H1 (cell line): ENCODE results near the gene CYP4B1. TPM values are rescaled to one million over a fixed set of nuclear protein-coding genes. Genes with fewer than 3 reads are reported as not detected.

Experiments
- CTCF ChIA-PET: fragments of 300-600 bp; sonication (Branson Sonifier 250); formaldehyde crosslinking; loops from one replicate; lab custom pipeline; 2021; ENCODE audit not compliant: partially characterized antibody; lab: Charles Lee
- POLR2A ChIA-PET: fragments of 300-600 bp; sonication (Branson Sonifier 250); formaldehyde crosslinking; loops from one replicate; lab custom pipeline; 2021; ENCODE audit warnings: inconsistent platforms; ENCODE audit not compliant: partially characterized antibody; lab: Charles Lee
- DNase-seq, 2 experiments: peaks; one replicate each; pipeline versions ENCODE4 v3.0.0 to v3.0.0-alpha.2; 2010 to 2022; ENCODE audit warnings: low spot score in 2 of 2, low read depth in 1 of 2, mixed read lengths in 1 of 2
- FAIRE-seq: peaks from 2 replicates; lab custom pipeline; 2011; peaks lifted over from hg19 to GRCh38; lab: Jason Lieb, UNC
- H2AFZ ChIP-seq: 2 replicates; pipeline ENCODE4 v1.8.1; 2012; ENCODE audit warnings: low read length, inconsistent platforms
- H2AK5ac ChIP-seq: 2 replicates; pipeline ENCODE4 v1.6.1; 2013; ENCODE audit warnings: low read depth, low read length
- H2BK120ac ChIP-seq: replicated peaks from 2 replicates; pipeline ENCODE3; 2013; ENCODE audit warnings: low read depth, low read length, inconsistent platforms
- H2BK12ac ChIP-seq: 2 replicates; pipeline ENCODE4 v1.6.1; 2013; ENCODE audit warnings: low read depth, low read length
- H2BK15ac ChIP-seq: 2 replicates; pipeline ENCODE4 v1.6.1; 2013; ENCODE audit warnings: low read length
- H2BK20ac ChIP-seq: 2 replicates; pipeline ENCODE4 v1.6.1; 2013; ENCODE audit warnings: low read length
- H2BK5ac ChIP-seq: 2 replicates; pipeline ENCODE4 v1.6.1; 2013; ENCODE audit warnings: low read depth, low read length
- H3K14ac ChIP-seq: 2 replicates; pipeline ENCODE4 v1.6.1; 2013; ENCODE audit warnings: inconsistent platforms; ENCODE audit not compliant: insufficient read length
- H3K18ac ChIP-seq: 2 replicates; pipeline ENCODE4 v1.6.1; 2013; ENCODE audit warnings: low read length; ENCODE audit errors: extremely low read depth
- H3K23ac ChIP-seq: 2 replicates; pipeline ENCODE4 v1.6.1; 2013; ENCODE audit warnings: inconsistent platforms; ENCODE audit not compliant: insufficient read length
- H3K23me2 ChIP-seq: 2 replicates; pipeline ENCODE4 v1.6.1; 2013; ENCODE audit warnings: low read depth, low read length
- H3K27ac ChIP-seq: 2 replicates; pipeline ENCODE4 v1.6.1; 2011; ENCODE audit warnings: low read depth, low read length, inconsistent platforms
- H3K27me3 ChIP-seq, 4 experiments: replicated peaks in 1 of 4; 1 replicate in 1 of 4; 2 replicates in 3 of 4; pipeline versions ENCODE4 v1.6.1 to v1.8.1; 2011 to 2013; ENCODE audit warnings: low read length in 3 of 4, mild to moderate bottlenecking in 3 of 4, inconsistent platforms in 2 of 4, mixed read lengths in 2 of 4, moderate library complexity in 1 of 4; ENCODE audit not compliant: control insufficient read depth in 3 of 4, insufficient read depth in 3 of 4; ENCODE audit errors: extremely low read depth in 1 of 4
- H3K36me3 ChIP-seq, 4 experiments: 2 replicates each; pipeline versions ENCODE4 v1.6.1 to v1.8.1; 2011 to 2013; ENCODE audit warnings: mild to moderate bottlenecking in 4 of 4, low read length in 3 of 4, moderate library complexity in 2 of 4, control low read depth in 1 of 4, inconsistent platforms in 1 of 4; ENCODE audit not compliant: insufficient read depth in 4 of 4, control insufficient read depth in 2 of 4
- H3K4ac ChIP-seq: replicated peaks from 2 replicates; pipeline ENCODE3; 2013; ENCODE audit warnings: low read length, low read depth, mixed read lengths, inconsistent platforms; ENCODE audit not compliant: insufficient read length
- H3K4me1 ChIP-seq, 4 experiments: replicated peaks in 1 of 4; 1 replicate in 1 of 4; 2 replicates in 3 of 4; pipeline versions ENCODE4 v1.6.1 to v1.8.1; 2011 to 2013; ENCODE audit warnings: low read length in 3 of 4, inconsistent platforms in 2 of 4, mixed read lengths in 1 of 4; ENCODE audit not compliant: insufficient read depth in 4 of 4, control insufficient read depth in 3 of 4
- H3K4me2 ChIP-seq, 2 experiments: 2 replicates each; pipeline versions ENCODE4 v1.6.1 to v1.8.1; 2011 to 2013; ENCODE audit warnings: low read depth in 2 of 2, low read length in 2 of 2, control low read depth in 1 of 2, inconsistent platforms in 1 of 2, mild to moderate bottlenecking in 1 of 2; ENCODE audit not compliant: insufficient read depth in 1 of 2
- H3K4me3 ChIP-seq, 4 experiments: fragments of 200-600, 300-600 bp in 1 of 4; sonication (generic), shearing (Covaris generic), sonication (Bioruptor Twin) in 1 of 4; 2 replicates each; pipeline versions ENCODE4 v1.5.1 to v1.8.1; 2011 to 2016; ENCODE audit warnings: low read length in 4 of 4, low read depth in 3 of 4, control low read depth in 2 of 4, inconsistent platforms in 2 of 4, mild to moderate bottlenecking in 2 of 4, mixed read lengths in 1 of 4, moderate library complexity in 1 of 4; ENCODE audit not compliant: insufficient read depth in 2 of 4; ENCODE audit errors: extremely low read depth in 1 of 4
- H3K56ac ChIP-seq: replicated peaks from 2 replicates; pipeline ENCODE3; 2013; ENCODE audit warnings: low read depth, mild to moderate bottlenecking, mixed read lengths, low read length, inconsistent platforms; ENCODE audit not compliant: insufficient read length
- H3K79me1 ChIP-seq: 2 replicates; pipeline ENCODE4 v1.6.1; 2013; ENCODE audit warnings: low read depth, low read length, control low read depth
- H3K79me2 ChIP-seq, 2 experiments: 2 replicates each; pipeline versions ENCODE4 v1.6.1 to v1.8.1; 2012 to 2013; ENCODE audit warnings: low read length in 2 of 2, mild to moderate bottlenecking in 2 of 2, inconsistent platforms in 1 of 2; ENCODE audit not compliant: insufficient read depth in 2 of 2, control insufficient read depth in 1 of 2
- H3K9ac ChIP-seq, 4 experiments: replicated peaks in 1 of 4; 1 replicate in 1 of 4; 2 replicates in 3 of 4; pipeline versions ENCODE4 v1.6.1 to v1.8.1; 2011 to 2013; ENCODE audit warnings: low read depth in 3 of 4, low read length in 3 of 4, control low read depth in 2 of 4, mild to moderate bottlenecking in 2 of 4, moderate library complexity in 2 of 4, inconsistent platforms in 1 of 4; ENCODE audit errors: extremely low read depth in 1 of 4
- H3K9me3 ChIP-seq, 2 experiments: 2 replicates each; pipeline versions ENCODE4 v1.6.1 to v1.8.1; 2012 to 2013; ENCODE audit warnings: mild to moderate bottlenecking in 2 of 2, moderate library complexity in 2 of 2, control low read depth in 1 of 2, inconsistent platforms in 1 of 2, low read depth in 1 of 2, low read length in 1 of 2, mixed read lengths in 1 of 2; ENCODE audit not compliant: insufficient read depth in 2 of 2
- H4K20me1 ChIP-seq, 2 experiments: replicated peaks in 1 of 2; 2 replicates each; pipeline versions ENCODE3 to v1.8.1; 2011 to 2013; ENCODE audit warnings: inconsistent platforms in 2 of 2, low read length in 2 of 2, mild to moderate bottlenecking in 1 of 2; ENCODE audit not compliant: insufficient read depth in 2 of 2, control insufficient read depth in 1 of 2
- H4K5ac ChIP-seq: 2 replicates; pipeline ENCODE4 v1.6.1; 2013; ENCODE audit warnings: low read length, low read depth, mixed read lengths, inconsistent platforms; ENCODE audit not compliant: insufficient read length
- H4K8ac ChIP-seq: 2 replicates; pipeline ENCODE4 v1.8.0; 2013; ENCODE audit warnings: mild to moderate bottlenecking, moderate library complexity, low read length, inconsistent platforms; ENCODE audit not compliant: insufficient read depth; ENCODE audit errors: extremely low read depth
- H4K91ac ChIP-seq: replicated peaks from 2 replicates; pipeline ENCODE3; 2013; ENCODE audit warnings: low read length, mixed read lengths, inconsistent platforms; ENCODE audit not compliant: insufficient read length
- ASH2L ChIP-seq: fragments of 200-600, 300-600 bp; sonication (generic); IDR thresholded peaks from one replicate; pipeline ENCODE4 v1.7.1; 2017; ENCODE audit warnings: low read length
- CHD1 ChIP-seq: IDR thresholded peaks from 2 replicates; pipeline ENCODE4 v1.6.1; 2012; ENCODE audit warnings: low read depth, low read length, improper control_type of control experiment
- EP300 ChIP-seq, 2 experiments: IDR thresholded peaks; 1 replicate in 1 of 2; 2 replicates in 1 of 2; pipeline ENCODE4 v1.6.1; 2011 to 2012; ENCODE audit warnings: low read depth in 2 of 2, low read length in 2 of 2, mild to moderate bottlenecking in 2 of 2, borderline replicate concordance in 1 of 2, inconsistent platforms in 1 of 2, moderate library complexity in 1 of 2
- KDM1A ChIP-seq: fragments of 200-600, 300-600 bp; sonication (generic); IDR thresholded peaks from 2 replicates; pipeline ENCODE4 v1.7.1; 2016; ENCODE audit warnings: mild to moderate bottlenecking, low read length, borderline replicate concordance
- PHF8 ChIP-seq: fragments of 200-600 bp; sonication (generic); conservative IDR thresholded peaks from 2 replicates; pipeline ENCODE4 v1.7.1; 2012; ENCODE audit warnings: low read depth, mild to moderate bottlenecking, inconsistent platforms, low read length, moderate library complexity
- RBBP5 ChIP-seq: IDR thresholded peaks from 2 replicates; pipeline ENCODE4 v1.7.1; 2012; ENCODE audit warnings: low read depth, mild to moderate bottlenecking, inconsistent platforms, low read length, moderate library complexity, borderline replicate concordance
- SAP30 ChIP-seq: fragments of 300-600 bp; sonication (generic); IDR thresholded peaks from 2 replicates; pipeline ENCODE4 v1.7.1; 2012; ENCODE audit warnings: low read length, moderate library complexity, mild to moderate bottlenecking, inconsistent platforms; ENCODE audit not compliant: insufficient read depth, insufficient replicate concordance
- SIRT6 ChIP-seq: IDR thresholded peaks from one replicate; pipeline ENCODE4 v1.7.1; 2012; ENCODE audit warnings: low read length, inconsistent platforms
- TAF7 ChIP-seq: optimal IDR thresholded peaks from 2 replicates; pipeline ENCODE3; 2011; ENCODE audit warnings: low read depth, mild to moderate bottlenecking, inconsistent platforms, low read length, moderate library complexity, borderline replicate concordance
- TEAD4 ChIP-seq: IDR thresholded peaks from 2 replicates; pipeline ENCODE4 v1.6.1; 2012; ENCODE audit warnings: low read depth, low read length, inconsistent platforms, mixed read lengths
- WGBS, 2 experiments: shearing (Covaris generic) in 1 of 2; methylation state at CpG; one replicate each; pipeline versions ENCODE4 v1.1.6 to v1.1.7; 2013 to 2015; ENCODE audit warnings: low lambda C conversion rate in 2 of 2, mixed read lengths in 2 of 2, inconsistent platforms in 1 of 2, low coverage in 1 of 2, missing lambda C conversion rate in 1 of 2; ENCODE audit not compliant: insufficient replicate concordance in 2 of 2, insufficient coverage in 1 of 2, insufficient read length in 1 of 2; ENCODE audit errors: extremely low coverage in 1 of 2, missing lambda C conversion rate in 1 of 2; 5-methylcytosine and 5-hydroxymethylcytosine counted together
- polyA plus RNA-seq, 7 experiments: library from polyadenylated mRNA; depleted of rRNA in 3 of 7; stranded (reverse) in 5 of 7; unstranded in 2 of 7; fragments of >200 nt in 5 of 7; fragments of 200-250 nt in 2 of 7; gene quantifications; 1 replicate in 5 of 7; 2 replicates in 1 of 7; 4 replicates in 1 of 7; pipeline versions ENCODE4 v1.2.1 to v1.2.3, GENCODE V29; 2011 to 2013; ENCODE audit warnings: missing spikeins in 2 of 7, mixed read lengths in 2 of 7
- total RNA-seq: library from RNA; stranded (reverse); fragmentation: NEBNext Ultra II Directional; extraction: Animal tissue kit (Norgen Biotek cat#: 25700); gene quantifications from 2 replicates; pipeline ENCODE4 v1.2.1, GENCODE V29; 2021

Gene CYP4B1
- total and polyA plus RNA-seq, 2 of the 8 experiments (the other 6 are each of a cell fraction or from before 2014, with no cell fraction given) = 0.23 TPM; not detected in 1

GRCh38 chr1:46823151-46823550 is 24.3 kb downstream of the CYP4B1 start:
- H3K79me1 ChIP-seq = no peaks in the 10 kb centered on the region
- H4K20me1 ChIP-seq = no peaks in the 10 kb centered on the region
- no peak overlapping the region for H3K4ac ChIP-seq
- no peak overlapping the region for H2BK12ac ChIP-seq
- no peaks in the 10 kb centered on the region for H3K36me3 ChIP-seq
- FAIRE-seq (no peak), DNase-seq (no peak)
- peak overlapping the region; percentile 41; the same call in 1 of the 2 replicates for H3K27ac ChIP-seq
- H3K27me3 ChIP-seq = peaks cover 0 to 1% (median 0%) of the 10 kb centered on the region in 4 experiments; a peak in 1 of 7 replicates
- no peak overlapping the region for H4K5ac ChIP-seq
- POLR2A ChIA-PET = no interaction called here
- no peak overlapping the region for H3K4me3 ChIP-seq
- H2BK20ac ChIP-seq = no peak overlapping the region
- H3K9ac ChIP-seq = 0 out of 7 replicates have a peak overlapping the region, but pooled peaks of 1 of the 4 experiments have one; percentile 8
- 0 out of 2 replicates have a peak overlapping the region, but pooled peaks have one; percentile 43 for H3K18ac ChIP-seq
- H3K14ac ChIP-seq = no peak overlapping the region
- H3K4me2 ChIP-seq = no peak overlapping the region
- no peak overlapping the region for H4K91ac ChIP-seq
- TF ChIP-seq EP300 (IDR thresholded peaks at IDR 0.05; ENCODE audit: borderline replicate concordance in 1 of 2, low read depth in 2 of 2, low read length in 2 of 2) (no peak), SIRT6 (no peak), PHF8 (no peak), RBBP5 (no peak), ASH2L (no peak), TAF7 (no peak), TEAD4 (no peak), SAP30 (no peak), KDM1A (no peak), CHD1 (no peak)
- no peak overlapping the region for H2BK120ac ChIP-seq
- no peak overlapping the region; the same call in 1 of the 2 replicates for H4K8ac ChIP-seq
- no peak overlapping the region for H2AK5ac ChIP-seq
- peak overlapping the region; percentile 96 for H2AFZ ChIP-seq
- WGBS, 2 experiments = 66% methylated on average over 2 of the region's 2 CpGs; no CpG with 5 or more reads in 1 of the 2 experiments
- no peaks in the 10 kb centered on the region for H3K9me3 ChIP-seq
- CTCF ChIA-PET = interaction anchor here (1.1 kb wide), 1 partner anchor 38 kb away, joined by 3 read pairs; no protein-coding TSS in a partner anchor
- no peaks in the 10 kb centered on the region; the same call in 1 of the 2 replicates for H3K23me2 ChIP-seq
- H3K4me1 ChIP-seq = peaks cover 0 to 6% (median 4%) of the 10 kb centered on the region in 4 experiments; a peak in 4 of 7 replicates
- no peak overlapping the region for H2BK15ac ChIP-seq
- no peaks in the 10 kb centered on the region for H3K79me2 ChIP-seq
- H2BK5ac ChIP-seq = no peak overlapping the region
- H3K23ac ChIP-seq = no peak overlapping the region
- no peak overlapping the region for H3K56ac ChIP-seq
